Nephron progenitor cell (in vitro differentiated cells): ENCODE measurements around the gene RHNO1.

ENCODE experiments used
- DNase-seq: peaks from one replicate; pipeline ENCODE4 v3.0.0; 2021
- H3K27ac Mint-ChIP-seq: 2 replicates; pipeline ENCODE4 v1.8.0; 2021; ENCODE audit warnings: mild to moderate bottlenecking, moderate library complexity, mixed read lengths
- H3K27me3 Mint-ChIP-seq: 2 replicates; pipeline ENCODE4 v1.8.0; 2021; ENCODE audit warnings: mild to moderate bottlenecking, low read depth, mixed read lengths; ENCODE audit not compliant: poor library complexity
- H3K36me3 Mint-ChIP-seq: 2 replicates; pipeline ENCODE4 v1.8.0; 2021; ENCODE audit warnings: low read depth, mixed read lengths
- H3K4me1 Mint-ChIP-seq: 2 replicates; pipeline ENCODE4 v1.8.0; 2021; ENCODE audit warnings: mixed read lengths
- H3K4me3 Mint-ChIP-seq: 2 replicates; pipeline ENCODE4 v1.8.0; 2021; ENCODE audit warnings: mild to moderate bottlenecking, moderate library complexity, mixed read lengths
- H3K9me3 Mint-ChIP-seq: 2 replicates; pipeline ENCODE4 v1.8.0; 2021; ENCODE audit warnings: mild to moderate bottlenecking, moderate library complexity, mixed read lengths
- TF ChIP-seq, protein P1 (sequence below): fragments of 200-600 bp; sonication (generic); IDR thresholded peaks from 2 replicates; pipeline ENCODE4 v1.5.0; 2021; ENCODE audit warnings: antibody characterized with exemption

Gene RHNO1

DNA sequence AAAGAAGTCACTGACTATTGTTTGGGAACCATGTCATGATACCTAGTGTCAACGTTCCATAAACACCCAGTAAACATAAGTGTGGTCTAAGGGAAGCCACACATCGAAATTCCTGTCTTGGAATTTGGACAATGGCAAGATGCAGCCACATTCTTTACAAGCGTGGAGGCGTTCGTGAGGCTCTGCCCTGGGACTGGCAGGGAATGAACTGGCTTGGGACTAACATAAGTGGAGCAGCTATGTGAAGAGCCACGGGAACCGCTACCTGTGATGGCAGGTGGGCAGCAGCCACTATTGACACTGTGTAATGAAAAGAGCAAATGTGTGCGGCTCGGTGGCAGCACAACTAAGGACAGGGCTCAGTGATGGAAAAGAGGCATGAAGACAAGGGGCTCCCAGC lies 32.2 kb upstream of the RHNO1 start:
- peaks cover 50% of the 10 kb centered on the region for H3K4me1 Mint-ChIP-seq
- DNase-seq, result no peak
- no peaks in the 10 kb centered on the region for H3K9me3 Mint-ChIP-seq
- peaks cover 14% of the 10 kb centered on the region for H3K27me3 Mint-ChIP-seq
- TF ChIP-seq, protein P1, sequence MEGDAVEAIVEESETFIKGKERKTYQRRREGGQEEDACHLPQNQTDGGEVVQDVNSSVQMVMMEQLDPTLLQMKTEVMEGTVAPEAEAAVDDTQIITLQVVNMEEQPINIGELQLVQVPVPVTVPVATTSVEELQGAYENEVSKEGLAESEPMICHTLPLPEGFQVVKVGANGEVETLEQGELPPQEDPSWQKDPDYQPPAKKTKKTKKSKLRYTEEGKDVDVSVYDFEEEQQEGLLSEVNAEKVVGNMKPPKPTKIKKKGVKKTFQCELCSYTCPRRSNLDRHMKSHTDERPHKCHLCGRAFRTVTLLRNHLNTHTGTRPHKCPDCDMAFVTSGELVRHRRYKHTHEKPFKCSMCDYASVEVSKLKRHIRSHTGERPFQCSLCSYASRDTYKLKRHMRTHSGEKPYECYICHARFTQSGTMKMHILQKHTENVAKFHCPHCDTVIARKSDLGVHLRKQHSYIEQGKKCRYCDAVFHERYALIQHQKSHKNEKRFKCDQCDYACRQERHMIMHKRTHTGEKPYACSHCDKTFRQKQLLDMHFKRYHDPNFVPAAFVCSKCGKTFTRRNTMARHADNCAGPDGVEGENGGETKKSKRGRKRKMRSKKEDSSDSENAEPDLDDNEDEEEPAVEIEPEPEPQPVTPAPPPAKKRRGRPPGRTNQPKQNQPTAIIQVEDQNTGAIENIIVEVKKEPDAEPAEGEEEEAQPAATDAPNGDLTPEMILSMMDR, result no peak
- peaks cover 17% of the 10 kb centered on the region for H3K36me3 Mint-ChIP-seq
- H3K27ac Mint-ChIP-seq, result peak overlapping the region; percentile 36
- H3K4me3 Mint-ChIP-seq, result peak overlapping the region; percentile 9

DNA sequence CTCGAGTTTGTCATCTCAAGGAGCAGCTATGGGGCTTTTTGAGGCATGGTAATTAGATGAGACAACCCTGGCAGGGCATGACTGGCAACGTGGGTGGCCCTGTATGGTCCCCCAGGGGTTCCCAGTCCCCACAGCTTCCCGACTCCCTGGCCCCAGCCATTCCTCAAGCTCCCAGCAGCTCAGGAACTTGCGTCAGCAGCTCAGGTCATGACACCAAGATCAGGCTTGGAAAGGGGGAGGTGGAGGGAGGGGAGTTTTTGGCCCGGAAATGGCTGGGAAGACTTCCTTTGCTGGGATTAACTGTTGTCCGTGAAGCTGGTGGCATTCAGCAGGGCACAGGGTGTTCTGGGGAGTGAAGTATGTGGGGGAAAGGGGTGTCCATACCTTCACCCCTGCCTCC lies 31.7 kb upstream of the RHNO1 start:
- H3K4me1 Mint-ChIP-seq, result peaks cover 54% of the 10 kb centered on the region
- DNase-seq, result peak; percentile 51
- peaks cover 11% of the 10 kb centered on the region for H3K27me3 Mint-ChIP-seq
- TF ChIP-seq, protein P1, result no peak
- peaks cover 14% of the 10 kb centered on the region for H3K36me3 Mint-ChIP-seq
- H3K27ac Mint-ChIP-seq, result no peak overlapping the region
- H3K4me3 Mint-ChIP-seq, result no peak overlapping the region
- no peaks in the 10 kb centered on the region for H3K9me3 Mint-ChIP-seq

DNA sequence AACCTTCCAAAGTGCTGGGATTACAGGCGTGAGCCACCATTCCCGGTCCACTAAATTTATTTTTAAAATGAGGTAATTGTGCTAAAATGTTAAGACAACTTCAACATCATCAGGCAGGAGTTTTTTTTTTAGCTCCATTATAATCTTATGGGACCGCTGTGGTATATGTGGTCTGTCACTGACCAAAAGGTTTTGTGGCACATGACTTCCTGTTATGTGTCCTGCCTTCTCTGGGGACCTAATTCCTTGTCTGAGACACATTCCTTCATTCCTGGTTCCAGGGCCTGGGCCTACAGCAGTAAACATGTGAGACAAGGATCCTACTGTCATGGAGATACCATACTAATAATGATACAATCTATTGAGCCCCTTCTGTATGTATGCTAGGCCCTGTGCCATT lies 25.1 kb upstream of the RHNO1 start:
- H3K27me3 Mint-ChIP-seq, result peaks cover 19% of the 10 kb centered on the region
- TF ChIP-seq, protein P1, result no peak
- H3K4me1 Mint-ChIP-seq, result peaks cover 56% of the 10 kb centered on the region
- H3K36me3 Mint-ChIP-seq, result peaks cover 5% of the 10 kb centered on the region
- H3K4me3 Mint-ChIP-seq, result no peak overlapping the region
- H3K9me3 Mint-ChIP-seq, result no peaks in the 10 kb centered on the region
- H3K27ac Mint-ChIP-seq, result no peak overlapping the region
- DNase-seq, result no peak

DNA sequence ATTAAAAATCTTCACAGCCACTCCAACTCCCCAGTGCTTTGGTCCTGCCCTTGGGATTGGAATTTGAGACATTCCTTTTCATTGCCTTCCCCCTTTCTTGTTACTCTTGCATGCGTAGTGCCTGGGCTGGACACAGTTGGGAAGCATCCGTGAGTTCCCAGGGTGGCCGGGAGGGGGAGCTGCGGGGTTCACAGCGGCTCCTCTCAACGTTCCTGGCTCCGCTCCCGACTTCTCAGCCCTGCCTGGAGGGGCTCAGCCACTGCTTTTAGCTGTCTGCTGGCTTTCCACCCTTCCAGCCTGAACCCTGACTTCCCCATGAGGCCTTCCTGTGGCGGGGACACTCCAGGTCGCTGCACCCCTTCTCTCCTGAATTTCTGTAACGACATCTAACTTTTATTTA lies 23.4 kb upstream of the RHNO1 start:
- Mint-ChIP-seq H3K4me1 (peaks cover 58% of the 10 kb centered on the region), H3K27ac (no peak overlapping the region), H3K4me3 (no peak overlapping the region), H3K36me3 (peaks cover 3% of the 10 kb centered on the region), H3K9me3 (no peaks in the 10 kb centered on the region), H3K27me3 (peaks cover 16% of the 10 kb centered on the region)
- TF ChIP-seq, protein P1, result peak; percentile 85
- DNase-seq, result peak; percentile 92

DNA sequence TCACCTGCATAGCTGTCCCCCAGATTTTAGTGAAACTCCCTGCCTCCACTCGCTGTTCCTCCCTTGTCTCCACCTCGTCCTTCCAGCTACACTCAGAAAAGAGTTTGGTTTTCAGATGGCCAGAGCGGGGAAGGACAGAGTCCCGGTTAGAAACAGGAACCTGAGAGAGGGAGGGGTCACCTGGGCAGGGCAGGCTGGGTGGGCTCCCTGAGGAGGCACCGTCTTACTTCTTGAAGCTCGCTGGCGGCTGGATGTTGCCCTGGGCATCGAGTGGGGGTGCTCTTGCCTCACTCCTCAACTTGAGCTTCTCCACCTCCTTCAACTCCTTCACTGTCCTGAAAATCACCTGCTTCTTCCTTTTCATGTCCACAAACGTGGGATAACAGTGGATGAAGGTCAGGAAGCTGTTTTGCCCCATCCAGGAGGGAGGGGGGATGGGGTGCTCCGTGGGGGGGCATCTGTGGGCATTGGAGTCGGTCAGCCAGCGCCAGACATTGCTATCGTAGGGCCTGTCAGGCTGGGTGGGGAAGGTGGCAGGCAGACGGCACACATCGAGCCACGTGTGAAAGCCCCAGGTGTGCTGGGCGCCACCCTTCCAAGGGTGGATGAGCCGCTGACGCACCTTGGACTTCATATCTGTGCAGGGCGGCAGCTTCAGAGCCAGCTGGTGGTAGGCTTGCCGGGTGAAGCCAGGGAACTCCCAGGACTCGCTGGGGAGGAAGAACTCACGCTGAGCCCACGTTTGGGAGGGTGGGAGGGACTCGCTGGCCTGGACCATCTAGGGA lies 22.2 kb upstream of the RHNO1 start:
- TF ChIP-seq, protein P1, result no peak
- Mint-ChIP-seq H3K27me3 (peaks cover 16% of the 10 kb centered on the region), H3K27ac (peak overlapping the region; percentile 48), H3K4me3 (no peak overlapping the region), H3K9me3 (no peaks in the 10 kb centered on the region), H3K36me3 (peaks cover 12% of the 10 kb centered on the region), H3K4me1 (peaks cover 53% of the 10 kb centered on the region)
- no peak for DNase-seq

DNA sequence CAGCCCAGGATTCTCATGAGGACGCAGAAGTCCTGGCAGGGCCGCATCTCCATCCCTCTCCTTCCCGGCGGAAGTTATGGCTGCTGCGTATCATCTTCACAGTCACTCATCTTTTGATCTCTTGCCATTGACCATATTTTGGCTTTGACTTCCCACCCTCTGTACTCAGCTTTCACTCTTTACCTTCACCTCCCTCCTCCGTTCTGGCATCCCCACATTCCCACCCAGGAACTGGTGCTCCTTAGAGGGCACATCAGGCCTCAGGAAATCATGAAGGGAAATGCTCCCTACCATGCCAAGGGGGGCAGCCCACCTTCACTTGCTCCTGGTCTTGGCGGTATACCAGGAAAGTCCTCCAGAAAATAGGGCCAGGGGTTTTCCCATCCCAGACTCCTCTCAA lies 21.5 kb upstream of the RHNO1 start:
- TF ChIP-seq, protein P1, result no peak
- H3K27ac Mint-ChIP-seq, result no peak overlapping the region
- H3K4me3 Mint-ChIP-seq, result no peak overlapping the region
- peaks cover 16% of the 10 kb centered on the region for H3K27me3 Mint-ChIP-seq
- DNase-seq, result no peak
- no peaks in the 10 kb centered on the region for H3K9me3 Mint-ChIP-seq
- H3K36me3 Mint-ChIP-seq, result peaks cover 19% of the 10 kb centered on the region
- peaks cover 50% of the 10 kb centered on the region for H3K4me1 Mint-ChIP-seq
